ENCODE data around the gene BLOC1S6. TPM values are rescaled to one million over a fixed set of nuclear protein-coding genes. Genes with fewer than 3 reads are reported as not detected.

BLOC1S6 gene
- total RNA-seq, 4 donors from 2014 or later = 35.6 to 70.8 (median 52.5) TPM

DNA sequence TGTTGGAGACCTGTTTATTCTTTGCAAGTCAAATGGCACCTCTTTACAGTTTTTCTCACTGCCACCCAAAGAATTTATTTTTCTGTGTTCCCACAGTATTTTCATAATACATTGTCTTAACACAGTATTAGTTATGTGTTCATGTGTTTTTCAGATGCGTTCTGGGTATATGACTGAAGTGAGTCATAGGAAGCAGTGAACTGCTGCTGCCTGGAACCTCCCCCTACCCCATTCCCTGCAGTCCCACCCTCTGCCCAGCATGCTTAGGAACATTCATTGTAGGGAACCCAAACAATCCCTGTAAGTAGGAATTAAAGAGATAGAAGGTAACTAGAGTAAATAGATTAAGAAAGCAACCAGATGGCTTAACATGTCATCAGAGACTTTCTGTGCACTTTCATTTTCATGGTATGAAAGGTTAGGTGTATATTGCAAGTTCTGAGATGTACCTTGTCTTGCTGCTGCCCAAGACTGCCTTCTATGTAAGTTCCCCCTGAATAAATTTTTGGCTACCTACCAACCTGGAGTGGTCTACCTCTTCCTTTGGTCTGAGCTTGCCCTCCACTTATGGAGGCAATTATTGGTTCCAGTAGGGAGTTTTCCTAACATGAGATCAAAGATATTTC lies 25.7 kb downstream of the BLOC1S6 start:
- 56 to 71% methylated on average over 1 of the region's 1 CpG for WGBS, 2 donors
- H3K27ac ChIP-seq = no peak overlapping the region
- H3K27me3 ChIP-seq = no peaks in the 10 kb centered on the region
- no peak for DNase-seq (ENCODE audit: low spot score in 2 of 2)
- H3K9me3 ChIP-seq = no peaks in the 10 kb centered on the region
- peaks cover 0 to 8% (median 0%) of the 10 kb centered on the region in 4 donors for H3K4me1 ChIP-seq
- peaks cover 0 to 9% (median 0%) of the 10 kb centered on the region in 3 donors for H3K36me3 ChIP-seq
- no peak overlapping the region for H3K4me3 ChIP-seq
- no peak for TF ChIP-seq EP300 (IDR thresholded peaks at IDR 0.05)
- TF ChIP-seq POLR2A (IDR thresholded peaks at IDR 0.05) = no peak
- TF ChIP-seq, protein P1, sequence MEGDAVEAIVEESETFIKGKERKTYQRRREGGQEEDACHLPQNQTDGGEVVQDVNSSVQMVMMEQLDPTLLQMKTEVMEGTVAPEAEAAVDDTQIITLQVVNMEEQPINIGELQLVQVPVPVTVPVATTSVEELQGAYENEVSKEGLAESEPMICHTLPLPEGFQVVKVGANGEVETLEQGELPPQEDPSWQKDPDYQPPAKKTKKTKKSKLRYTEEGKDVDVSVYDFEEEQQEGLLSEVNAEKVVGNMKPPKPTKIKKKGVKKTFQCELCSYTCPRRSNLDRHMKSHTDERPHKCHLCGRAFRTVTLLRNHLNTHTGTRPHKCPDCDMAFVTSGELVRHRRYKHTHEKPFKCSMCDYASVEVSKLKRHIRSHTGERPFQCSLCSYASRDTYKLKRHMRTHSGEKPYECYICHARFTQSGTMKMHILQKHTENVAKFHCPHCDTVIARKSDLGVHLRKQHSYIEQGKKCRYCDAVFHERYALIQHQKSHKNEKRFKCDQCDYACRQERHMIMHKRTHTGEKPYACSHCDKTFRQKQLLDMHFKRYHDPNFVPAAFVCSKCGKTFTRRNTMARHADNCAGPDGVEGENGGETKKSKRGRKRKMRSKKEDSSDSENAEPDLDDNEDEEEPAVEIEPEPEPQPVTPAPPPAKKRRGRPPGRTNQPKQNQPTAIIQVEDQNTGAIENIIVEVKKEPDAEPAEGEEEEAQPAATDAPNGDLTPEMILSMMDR (IDR thresholded peaks at IDR 0.05) = no peak

- H3K4me1 ChIP-seq = peaks cover 0 to 8% (median 0%) of the 10 kb centered on the region in 4 donors
- TF ChIP-seq POLR2A (IDR thresholded peaks at IDR 0.05) (no peak), EP300 (IDR thresholded peaks at IDR 0.05) (no peak)
- TF ChIP-seq, protein P1 (IDR thresholded peaks at IDR 0.05) = no peak
- H3K27ac ChIP-seq = no peak overlapping the region
- H3K9me3 ChIP-seq = no peaks in the 10 kb centered on the region
- H3K27me3 ChIP-seq = no peaks in the 10 kb centered on the region
- no peak overlapping the region for H3K4me3 ChIP-seq
- H3K36me3 ChIP-seq = no peaks in the 10 kb centered on the region
- 60 to 62% methylated on average over 3 of the region's 3 CpGs for whole genome bisulfite sequencing, 2 donors
- no peak for DNase-seq (ENCODE audit: low spot score in 2 of 2)
Observed at GRCh38 chr15:45616901-45617323, 29.7 kb downstream of the BLOC1S6 start.

DNA sequence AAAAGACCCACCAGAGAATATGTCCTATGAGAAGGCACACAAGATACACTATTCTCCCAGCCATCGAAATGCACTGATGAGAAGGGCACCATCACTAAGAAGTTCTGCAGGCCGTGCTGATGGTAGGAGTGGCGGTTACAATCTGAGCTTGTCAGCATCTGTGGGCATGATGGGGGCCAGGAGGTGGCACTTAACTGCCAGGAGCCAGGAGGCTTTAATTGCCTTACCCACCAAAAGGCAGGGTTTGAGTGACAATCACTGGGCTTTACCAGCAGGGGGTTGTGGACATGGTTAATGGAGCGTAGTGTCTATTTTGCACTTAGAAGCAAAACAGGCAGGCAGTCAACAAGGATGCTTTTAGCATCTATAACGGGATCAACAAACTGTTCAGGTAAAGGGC lies 31.6 kb downstream of the BLOC1S6 start:
- 86 to 89% methylated on average over 5 of the region's 5 CpGs for WGBS, 2 donors
- Histone ChIP-seq H3K4me1 (peaks cover 0 to 8% (median 0%) of the 10 kb centered on the region in 4 donors), H3K9me3 (peaks cover 0 to 2% (median 0%) of the 10 kb centered on the region in 4 donors), H3K4me3 (no peak overlapping the region), H3K36me3 (no peaks in the 10 kb centered on the region), H3K27ac (no peak overlapping the region), H3K27me3 (no peaks in the 10 kb centered on the region)
- no peak for TF ChIP-seq POLR2A (IDR thresholded peaks at IDR 0.05)
- no peak for TF ChIP-seq EP300 (IDR thresholded peaks at IDR 0.05)
- TF ChIP-seq, protein P1 (IDR thresholded peaks at IDR 0.05) = no peak
- DNase-seq (ENCODE audit: low spot score in 2 of 2) = no peak

- Histone ChIP-seq H3K4me1 (no peaks in the 10 kb centered on the region), H3K27me3 (no peaks in the 10 kb centered on the region), H3K36me3 (no peaks in the 10 kb centered on the region), H3K27ac (no peak overlapping the region), H3K9me3 (peaks cover 0 to 34% (median 3%) of the 10 kb centered on the region in 4 donors), H3K4me3 (no peak overlapping the region)
- 93 to 94% methylated on average over 7 of the region's 7 CpGs for WGBS, 2 donors
- no peak for DNase-seq (ENCODE audit: low spot score in 2 of 2)
- TF ChIP-seq, protein P1 (IDR thresholded peaks at IDR 0.05) = no peak
- TF ChIP-seq EP300 (IDR thresholded peaks at IDR 0.05) = no peak
Observed at GRCh38 chr15:45628136-45628535, 41.0 kb downstream of the BLOC1S6 start.

- Histone ChIP-seq H3K27me3 (no peaks in the 10 kb centered on the region), H3K36me3 (no peaks in the 10 kb centered on the region), H3K4me3 (peak overlapping the region in 1 of 4 donors; percentile 25), H3K4me1 (peaks cover 0 to 11% (median 6%) of the 10 kb centered on the region in 4 donors), H3K9me3 (peaks cover 0 to 14% (median 1%) of the 10 kb centered on the region in 4 donors), H3K27ac (peak overlapping the region in 3 of 4 donors; percentile 38 to 52 (median 45))
- 70 to 79% methylated on average over 7 of the region's 7 CpGs for WGBS, 2 donors
- DNase-seq (ENCODE audit: low spot score in 2 of 2) = no peak
- TF ChIP-seq, protein P1 (IDR thresholded peaks at IDR 0.05) = no peak
- TF ChIP-seq POLR2A (IDR thresholded peaks at IDR 0.05) = no peak
- TF ChIP-seq EP300 (IDR thresholded peaks at IDR 0.05) = no peak
Observed at GRCh38 chr15:45630917-45631691, 43.9 kb downstream of the BLOC1S6 start.
